Activated CD4-positive, alpha-beta T cell treated with anti-CD3 and anti-CD28 coated beads, Interleukin-2, amount 10 ng/mL, durations not matched to agents 24 days and 14 days (primary cell): ENCODE results near the gene TTC31. TPM values are rescaled to one million over a fixed set of nuclear protein-coding genes. Genes with fewer than 3 reads are reported as not detected.
"Not testable (repeated sequence)": the region's sequence is repeated elsewhere in the genome, so short reads cannot be mapped to it uniquely, and the experiment has no call there.

ENCODE experiments used
- DNase-seq: peaks from one replicate; pipeline ENCODE4 v3.0.0; 2022
- H3K27ac Mint-ChIP-seq: one replicate; pipeline ENCODE4 v1.8.0; 2022; ENCODE audit warnings: mild to moderate bottlenecking, mixed read lengths
- H3K27me3 Mint-ChIP-seq: one replicate; pipeline ENCODE4 v1.8.0; 2022; ENCODE audit warnings: mixed read lengths
- H3K36me3 Mint-ChIP-seq: one replicate; pipeline ENCODE4 v1.8.0; 2022; ENCODE audit warnings: low read depth, mild to moderate bottlenecking, mixed read lengths
- H3K4me1 Mint-ChIP-seq: one replicate; pipeline ENCODE4 v1.8.0; 2021; ENCODE audit warnings: mixed read lengths
- H3K4me3 Mint-ChIP-seq: one replicate; pipeline ENCODE4 v1.8.0; 2022; ENCODE audit warnings: mild to moderate bottlenecking, moderate library complexity, mixed read lengths
- H3K9me3 Mint-ChIP-seq: one replicate; pipeline ENCODE4 v1.8.0; 2021; ENCODE audit warnings: mixed read lengths
- intact Hi-C: fragments of 100-400 bp; cut with micrococcal nuclease; formaldehyde crosslinking; loops from one replicate; pipeline ENCODE4 v1.15.1; 2023
- total RNA-seq: library from RNA; stranded (reverse); gene quantifications from 2 replicates; pipeline ENCODE4 v1.2.3, GENCODE V29; 2022

Gene TTC31
- total RNA-seq, 1 donor from 2014 or later = 31.5 TPM

DNA sequence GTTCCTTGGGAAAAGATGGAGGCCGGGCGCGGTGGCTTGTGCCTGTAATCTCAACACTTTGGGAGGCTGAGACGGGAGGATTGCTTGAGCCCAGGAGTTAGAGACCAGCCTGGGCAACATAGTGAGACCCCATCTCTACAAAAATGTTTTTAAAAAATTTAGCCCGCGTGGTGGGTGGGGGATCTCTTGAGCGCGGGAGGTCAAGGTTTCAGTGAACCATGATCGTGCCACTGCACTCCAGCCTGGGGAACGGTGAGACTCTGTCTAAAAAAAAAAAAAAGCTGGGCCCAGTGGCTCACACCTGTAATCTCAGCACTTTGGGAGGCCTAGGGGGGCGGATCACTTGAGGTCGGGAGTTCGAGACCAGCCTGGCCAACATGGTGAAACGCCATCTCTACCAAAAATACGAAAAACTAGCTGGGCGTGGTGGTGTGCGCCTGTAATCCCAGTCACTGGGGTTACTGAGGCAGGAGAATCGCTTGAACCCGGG is 839 bp downstream of the TTC31 start:
- H3K9me3 Mint-ChIP-seq, H3K27me3 Mint-ChIP-seq: not testable (repeated sequence)
- intact Hi-C loops = loop anchor here (1.0 to 2.0 kb wide), 6 partner anchors 15 to 746 kb away; partner anchors contain the start of genes AUP1, C2orf81, HTRA2 and INO80B
- Mint-ChIP-seq H3K4me1 (peaks cover 33% of the 10 kb centered on the region), H3K4me3 (peak overlapping the region; percentile 91), H3K27ac (peak overlapping the region; percentile 99), H3K36me3 (peaks cover 30% of the 10 kb centered on the region)
- peak; percentile 56 for DNase-seq

DNA sequence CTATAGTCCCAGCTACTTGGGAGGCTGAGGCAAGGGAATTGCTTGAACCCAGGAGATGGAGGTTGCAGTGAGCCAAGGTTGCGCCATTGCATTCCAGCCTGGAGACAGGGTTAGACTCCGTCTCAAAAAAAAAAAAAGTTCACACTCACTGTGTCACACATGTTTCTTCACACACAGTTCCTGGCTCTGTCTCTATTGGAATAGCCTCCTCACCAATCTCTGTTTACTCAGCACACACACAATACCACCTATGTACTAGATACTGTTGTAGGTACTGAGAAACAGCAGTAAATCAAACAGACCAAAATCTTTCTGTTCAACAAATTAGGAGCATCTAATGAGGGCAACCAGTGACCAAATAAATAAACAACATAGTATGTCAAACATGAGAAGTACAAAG is 3.3 kb downstream of the TTC31 start:
- H3K27ac Mint-ChIP-seq = no peak overlapping the region
- H3K4me3 Mint-ChIP-seq = no peak overlapping the region
- H3K4me1 Mint-ChIP-seq = peaks cover 22% of the 10 kb centered on the region
- no peak for DNase-seq
- intact Hi-C loops = no loop called here
- H3K27me3 Mint-ChIP-seq = no peaks in the 10 kb centered on the region
- no peaks in the 10 kb centered on the region for H3K9me3 Mint-ChIP-seq
- peaks cover 29% of the 10 kb centered on the region for H3K36me3 Mint-ChIP-seq

GRCh38 chr2:74488643-74489481 is 6.0 kb downstream of the TTC31 start:
- no peak for DNase-seq

GRCh38 chr2:74489906-74490305 is 7.0 kb downstream of the TTC31 start:
- Mint-ChIP-seq H3K4me3 (no peak overlapping the region), H3K27ac (no peak overlapping the region), H3K4me1 (peaks cover 6% of the 10 kb centered on the region), H3K27me3 (no peaks in the 10 kb centered on the region), H3K36me3 (peaks cover 51% of the 10 kb centered on the region), H3K9me3 (no peaks in the 10 kb centered on the region)
- intact Hi-C loops = no loop called here
- DNase-seq = no peak

More at GRCh38 chr2:74488643-74489481, 6.0 kb downstream of the TTC31 start:
- peaks cover 10% of the 10 kb centered on the region for H3K4me1 Mint-ChIP-seq
- no peaks in the 10 kb centered on the region for H3K9me3 Mint-ChIP-seq
- H3K36me3 Mint-ChIP-seq = peaks cover 46% of the 10 kb centered on the region
- intact Hi-C loops = no loop called here
- H3K4me3 Mint-ChIP-seq = no peak overlapping the region
- no peaks in the 10 kb centered on the region for H3K27me3 Mint-ChIP-seq
- H3K27ac Mint-ChIP-seq = no peak overlapping the region

DNA sequence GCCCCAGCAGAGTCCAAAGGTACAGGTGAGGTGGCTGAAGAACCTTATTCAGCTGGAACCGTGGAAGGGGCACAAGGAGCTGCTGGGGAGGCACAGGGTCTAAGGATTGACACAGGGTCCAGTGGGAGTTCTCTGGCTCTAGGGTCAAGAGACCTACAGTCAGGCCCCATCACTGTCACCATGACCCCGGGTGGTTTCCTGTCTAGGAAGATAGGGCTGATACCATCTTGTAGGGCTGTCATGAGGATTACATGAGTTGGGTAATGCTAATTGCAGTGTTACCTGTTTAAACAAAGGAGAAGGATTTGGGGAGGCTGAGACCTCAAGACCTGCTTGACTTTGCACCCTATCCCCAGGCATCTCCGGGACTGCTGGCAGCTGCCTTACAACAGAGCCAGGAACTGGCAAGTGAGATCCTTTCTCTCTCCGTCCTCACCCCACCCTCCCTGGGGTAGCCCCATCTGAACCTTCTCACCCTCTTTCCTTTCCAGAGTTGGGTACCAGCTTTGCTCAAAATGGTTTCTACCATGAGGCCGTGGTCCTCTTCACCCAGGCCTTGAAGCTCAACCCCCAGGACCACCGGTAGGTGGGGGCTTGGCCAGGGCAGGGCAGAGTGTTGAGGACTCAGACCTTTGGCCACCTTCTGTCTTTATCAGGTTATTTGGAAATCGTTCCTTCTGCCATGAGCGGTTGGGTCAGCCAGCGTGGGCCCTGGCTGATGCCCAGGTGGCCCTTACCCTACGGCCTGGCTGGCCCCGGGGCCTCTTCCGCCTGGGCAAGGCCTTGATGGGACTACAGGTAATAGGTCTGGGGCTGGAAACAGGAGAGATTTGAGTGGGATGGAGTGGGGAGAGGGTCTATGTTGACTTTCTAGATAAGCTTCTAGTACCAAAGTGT is 9.0 kb downstream of the TTC31 start:
- H3K27ac Mint-ChIP-seq = no peak overlapping the region
- H3K4me3 Mint-ChIP-seq = no peak overlapping the region
- H3K27me3 Mint-ChIP-seq = no peaks in the 10 kb centered on the region
- no peaks in the 10 kb centered on the region for H3K9me3 Mint-ChIP-seq
- intact Hi-C loops = no loop called here
- peaks cover 3% of the 10 kb centered on the region for H3K4me1 Mint-ChIP-seq
- no peak for DNase-seq
- H3K36me3 Mint-ChIP-seq = peaks cover 49% of the 10 kb centered on the region

GRCh38 chr2:74493546-74493945 is 10.7 kb downstream of the TTC31 start:
- Mint-ChIP-seq H3K4me1 (peaks cover 6% of the 10 kb centered on the region), H3K27me3 (peaks cover 6% of the 10 kb centered on the region)

GRCh38 chr2:74495440-74495839 is 12.6 kb downstream of the TTC31 start:
- H3K4me1 Mint-ChIP-seq = peaks cover 9% of the 10 kb centered on the region
- peaks cover 20% of the 10 kb centered on the region for H3K27me3 Mint-ChIP-seq
- peaks cover 47% of the 10 kb centered on the region for H3K36me3 Mint-ChIP-seq
- intact Hi-C loops = no loop called here
- H3K27ac Mint-ChIP-seq = no peak overlapping the region
- DNase-seq = no peak
- H3K9me3 Mint-ChIP-seq = no peaks in the 10 kb centered on the region
- no peak overlapping the region for H3K4me3 Mint-ChIP-seq

More at GRCh38 chr2:74493546-74493945, 10.7 kb downstream of the TTC31 start:
- Mint-ChIP-seq H3K27ac (no peak overlapping the region), H3K36me3 (peaks cover 52% of the 10 kb centered on the region), H3K9me3 (no peaks in the 10 kb centered on the region), H3K4me3 (no peak overlapping the region)
- no peak for DNase-seq
- intact Hi-C loops = no loop called here

- Mint-ChIP-seq H3K4me3 (peak overlapping the region; percentile 95), H3K27ac (no peak overlapping the region), H3K27me3 (peaks cover 38% of the 10 kb centered on the region), H3K36me3 (peaks cover 45% of the 10 kb centered on the region), H3K9me3 (no peaks in the 10 kb centered on the region), H3K4me1 (peaks cover 16% of the 10 kb centered on the region)
- intact Hi-C loops = no loop called here
- DNase-seq = no peak
Measured at GRCh38 chr2:74496997-74497776, 14.3 kb downstream of the TTC31 start.

DNA sequence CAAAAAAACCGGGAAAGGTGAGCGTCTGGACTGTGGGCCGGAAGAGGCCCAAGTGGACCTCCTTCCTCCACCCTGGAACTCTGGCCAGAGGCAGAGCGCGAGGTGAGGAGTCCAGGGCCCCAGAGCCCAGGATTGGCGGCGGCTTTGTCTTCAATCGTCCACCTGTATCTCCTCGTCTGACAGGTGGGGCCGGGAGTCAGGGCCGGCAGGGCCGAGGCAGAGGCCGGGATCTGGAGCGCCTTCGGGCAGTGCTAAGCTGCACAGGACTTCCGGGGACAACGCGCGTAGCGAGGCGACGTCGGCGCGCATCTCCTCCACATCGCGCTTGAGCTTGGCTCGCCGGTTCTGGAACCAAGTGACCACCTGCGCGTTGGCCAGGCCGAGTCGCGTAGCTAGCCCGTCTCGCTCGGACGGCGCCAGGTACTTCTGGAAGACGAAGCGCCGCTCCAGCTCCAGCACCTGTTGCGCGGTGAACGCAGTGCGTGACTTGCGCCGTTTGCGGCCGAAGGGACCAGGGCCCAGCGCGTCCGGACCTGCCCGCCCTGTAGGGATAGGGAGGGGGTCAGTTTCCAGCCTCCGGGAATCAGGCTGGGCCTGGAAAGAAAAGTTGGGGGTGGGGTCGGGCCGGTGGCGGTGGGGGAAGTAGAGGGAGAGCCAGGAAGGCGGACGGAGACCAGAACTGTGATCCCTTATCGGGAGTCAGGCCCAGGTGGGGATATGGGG is 15.1 kb downstream of the TTC31 start:
- intact Hi-C loops = loop anchor here (1.0 to 2.0 kb wide), 3 partner anchors 15 to 89 kb away; partner anchors contain the start of genes AUP1, CCDC142, HTRA2 and TTC31
- Mint-ChIP-seq H3K27me3 (peaks cover 44% of the 10 kb centered on the region), H3K36me3 (peaks cover 39% of the 10 kb centered on the region), H3K9me3 (no peaks in the 10 kb centered on the region), H3K4me3 (peak overlapping the region; percentile 95), H3K4me1 (peaks cover 20% of the 10 kb centered on the region), H3K27ac (peak overlapping the region; percentile 86)
- peak; percentile 83 for DNase-seq

GRCh38 chr2:74498500-74499266 is 15.8 kb downstream of the TTC31 start:
- intact Hi-C loops = loop anchor here (1.0 to 2.0 kb wide), 4 partner anchors 16 to 89 kb away; partner anchors contain the start of genes AUP1, CCDC142, HTRA2 and TTC31
- Mint-ChIP-seq H3K9me3 (no peaks in the 10 kb centered on the region), H3K27me3 (peaks cover 47% of the 10 kb centered on the region), H3K27ac (peak overlapping the region; percentile 86), H3K4me1 (peaks cover 27% of the 10 kb centered on the region), H3K36me3 (peaks cover 37% of the 10 kb centered on the region), H3K4me3 (peak overlapping the region; percentile 95)
- DNase-seq = peak; percentile 82

GRCh38 chr2:74499267-74499939 is 16.5 kb downstream of the TTC31 start, which contains the start of gene LBX2:
Gene LBX2 (minus strand): TSS chr2:74499603. CDS start chr2:74499537, 66 bp downstream.
- Mint-ChIP-seq H3K27ac (peak within 1 kb of the TSS; percentile 86), H3K27me3 (peaks cover 47% of the 10 kb centered on the region), H3K4me3 (peak within 1 kb of the TSS; percentile 95), H3K36me3 (peaks cover 33% of the 10 kb centered on the region), H3K9me3 (no peaks in the 10 kb centered on the region), H3K4me1 (peaks cover 32% of the 10 kb centered on the region)
- no peak for DNase-seq
- intact Hi-C loops = loop anchor here (1.0 to 2.0 kb wide), 2 partner anchors 16 to 17 kb away; partner anchors contain the start of genes CCDC142 and TTC31
